Activated CD4-positive, alpha-beta T cell treated with anti-CD3 and anti-CD28 coated beads, Interleukin-2, amount 10 ng/mL, durations not matched to agents 7 days and 5 days (primary cell): ENCODE results near the gene COL13A1. TPM values are rescaled to one million over a fixed set of nuclear protein-coding genes. Genes with fewer than 3 reads are reported as not detected.
A peak's percentile ranks its signal among the peaks of the same experiment; 100 is the strongest.

ENCODE experiments used
- CTCF ChIA-PET: fragments of 350-600 bp; sonication (Branson Sonifier 250); formaldehyde crosslinking; loops from one replicate; lab custom pipeline; 2021; ENCODE audit warnings: antibody characterized with exemption; lab: Charles Lee
- POLR2A ChIA-PET: fragments of 350-600 bp; sonication (Branson Sonifier 250); formaldehyde crosslinking; loops from one replicate; lab custom pipeline; 2021; ENCODE audit warnings: antibody characterized with exemption; lab: Charles Lee
- DNase-seq: peaks from one replicate; pipeline ENCODE4 v3.0.0-alpha.2; 2020
- H3K27ac Mint-ChIP-seq: one replicate; pipeline ENCODE4 v1.8.0; 2021; ENCODE audit warnings: mild to moderate bottlenecking, moderate library complexity, mixed read lengths
- H3K27me3 Mint-ChIP-seq: one replicate; pipeline ENCODE4 v1.8.0; 2021; ENCODE audit warnings: mixed read lengths
- H3K36me3 Mint-ChIP-seq: one replicate; pipeline ENCODE4 v1.8.0; 2021; ENCODE audit warnings: low read depth, mixed read lengths
- H3K4me1 Mint-ChIP-seq: one replicate; pipeline ENCODE4 v1.8.0; 2021; ENCODE audit warnings: mixed read lengths
- H3K4me3 Mint-ChIP-seq: one replicate; pipeline ENCODE4 v1.8.0; 2021; ENCODE audit warnings: mild to moderate bottlenecking, moderate library complexity, mixed read lengths
- H3K9me3 Mint-ChIP-seq: one replicate; pipeline ENCODE4 v1.8.0; 2021; ENCODE audit warnings: mixed read lengths
- total RNA-seq, 2 experiments: library from RNA; stranded (reverse); gene quantifications; one replicate each; pipeline ENCODE4 v1.2.3, GENCODE V29; 2021

Gene COL13A1
- total RNA-seq, 2 experiments from 2014 or later, result not detected

GRCh38 chr10:69795242-69795934 is 6.3 kb upstream of the COL13A1 start:
- Mint-ChIP-seq H3K4me1 (peaks cover 2% of the 10 kb centered on the region), H3K27ac (no peak overlapping the region), H3K36me3 (no peaks in the 10 kb centered on the region), H3K9me3 (peaks cover 8% of the 10 kb centered on the region), H3K27me3 (peaks cover 18% of the 10 kb centered on the region), H3K4me3 (no peak overlapping the region)
- ChIA-PET POLR2A (no interaction called here), CTCF (no interaction called here)
- no peak for DNase-seq

- H3K27me3 Mint-ChIP-seq, result peaks cover 34% of the 10 kb centered on the region
- no peaks in the 10 kb centered on the region for H3K36me3 Mint-ChIP-seq
- peaks cover 8% of the 10 kb centered on the region for H3K9me3 Mint-ChIP-seq
- POLR2A ChIA-PET, result no interaction called here
- no peak overlapping the region for H3K4me3 Mint-ChIP-seq
- H3K4me1 Mint-ChIP-seq, result peaks cover 6% of the 10 kb centered on the region
- CTCF ChIA-PET, result interaction anchor here (0.6 kb wide), 1 partner anchor 1141 kb away, joined by 3 read pairs; no protein-coding TSS in a partner anchor
- DNase-seq, result no peak
- no peak overlapping the region for H3K27ac Mint-ChIP-seq
These were observed 3.7 kb upstream of the COL13A1 start for GRCh38 chr10:69797959-69798358.

GRCh38 chr10:69800109-69800508 is 1.6 kb upstream of the COL13A1 start:
- peaks cover 8% of the 10 kb centered on the region for H3K9me3 Mint-ChIP-seq
- H3K27me3 Mint-ChIP-seq, result peaks cover 40% of the 10 kb centered on the region
- H3K36me3 Mint-ChIP-seq, result no peaks in the 10 kb centered on the region
- DNase-seq, result no peak
- CTCF ChIA-PET, result interaction anchor here (1.6 to 2.0 kb wide), 2 partner anchors 10 to 13 kb away, joined by 5 read pairs; no protein-coding TSS in a partner anchor
- no peak overlapping the region for H3K4me3 Mint-ChIP-seq
- H3K27ac Mint-ChIP-seq, result no peak overlapping the region
- H3K4me1 Mint-ChIP-seq, result peaks cover 6% of the 10 kb centered on the region
- POLR2A ChIA-PET, result no interaction called here

GRCh38 chr10:69800665-69801064 is 1.0 kb upstream of the COL13A1 start:
- H3K9me3 Mint-ChIP-seq, result peaks cover 8% of the 10 kb centered on the region
- DNase-seq, result no peak
- no peak overlapping the region for H3K27ac Mint-ChIP-seq
- H3K27me3 Mint-ChIP-seq, result peaks cover 40% of the 10 kb centered on the region
- no peaks in the 10 kb centered on the region for H3K36me3 Mint-ChIP-seq
- CTCF ChIA-PET, result interaction anchor here (0.8 to 2.0 kb wide), 2 partner anchors 13 to 14 kb away, joined by 4 to 5 read pairs; no protein-coding TSS in a partner anchor
- POLR2A ChIA-PET, result no interaction called here
- H3K4me3 Mint-ChIP-seq, result no peak overlapping the region
- peaks cover 6% of the 10 kb centered on the region for H3K4me1 Mint-ChIP-seq

GRCh38 chr10:69801094-69801433 is 642 bp upstream of the COL13A1 start:
- H3K4me1 Mint-ChIP-seq, result peaks cover 6% of the 10 kb centered on the region
- POLR2A ChIA-PET, result no interaction called here
- no peak overlapping the region for H3K27ac Mint-ChIP-seq
- H3K36me3 Mint-ChIP-seq, result no peaks in the 10 kb centered on the region
- H3K4me3 Mint-ChIP-seq, result no peak overlapping the region
- peak; percentile 33 for DNase-seq
- peaks cover 4% of the 10 kb centered on the region for H3K9me3 Mint-ChIP-seq
- CTCF ChIA-PET, result interaction anchor here (0.8 kb wide), 1 partner anchor 14 kb away, joined by 4 read pairs; no protein-coding TSS in a partner anchor
- H3K27me3 Mint-ChIP-seq, result peaks cover 42% of the 10 kb centered on the region

GRCh38 chr10:69802424-69803161 is 887 bp downstream of the COL13A1 start:
- ChIA-PET POLR2A (no interaction called here), CTCF (no interaction called here)
- H3K36me3 Mint-ChIP-seq, result no peaks in the 10 kb centered on the region
- no peak overlapping the region for H3K27ac Mint-ChIP-seq
- H3K9me3 Mint-ChIP-seq, result no peaks in the 10 kb centered on the region
- peaks cover 6% of the 10 kb centered on the region for H3K4me1 Mint-ChIP-seq
- H3K27me3 Mint-ChIP-seq, result peaks cover 40% of the 10 kb centered on the region
- H3K4me3 Mint-ChIP-seq, result no peak overlapping the region
- DNase-seq, result no peak

- no peak for DNase-seq
- ChIA-PET POLR2A (no interaction called here), CTCF (interaction anchor here (0.7 kb wide), 1 partner anchor 15 kb away, joined by 3 read pairs; no protein-coding TSS in a partner anchor)
- Mint-ChIP-seq H3K27me3 (peaks cover 36% of the 10 kb centered on the region), H3K9me3 (no peaks in the 10 kb centered on the region), H3K36me3 (no peaks in the 10 kb centered on the region), H3K4me3 (no peak overlapping the region), H3K4me1 (peaks cover 6% of the 10 kb centered on the region), H3K27ac (no peak overlapping the region)
These were observed 2.1 kb downstream of the COL13A1 start for GRCh38 chr10:69803809-69804208.

- peaks cover 4% of the 10 kb centered on the region for H3K4me1 Mint-ChIP-seq
- DNase-seq, result no peak
- H3K36me3 Mint-ChIP-seq, result no peaks in the 10 kb centered on the region
- no peaks in the 10 kb centered on the region for H3K9me3 Mint-ChIP-seq
- H3K27me3 Mint-ChIP-seq, result peaks cover 30% of the 10 kb centered on the region
- ChIA-PET CTCF (interaction anchor here (0.7 to 1.0 kb wide), 2 partner anchors 127 to 1165 kb away, joined by 3 to 4 read pairs; no protein-coding TSS in a partner anchor), POLR2A (no interaction called here)
- H3K4me3 Mint-ChIP-seq, result no peak overlapping the region
- H3K27ac Mint-ChIP-seq, result no peak overlapping the region
These were observed 3.1 kb downstream of the COL13A1 start for GRCh38 chr10:69804775-69805174.

DNA sequence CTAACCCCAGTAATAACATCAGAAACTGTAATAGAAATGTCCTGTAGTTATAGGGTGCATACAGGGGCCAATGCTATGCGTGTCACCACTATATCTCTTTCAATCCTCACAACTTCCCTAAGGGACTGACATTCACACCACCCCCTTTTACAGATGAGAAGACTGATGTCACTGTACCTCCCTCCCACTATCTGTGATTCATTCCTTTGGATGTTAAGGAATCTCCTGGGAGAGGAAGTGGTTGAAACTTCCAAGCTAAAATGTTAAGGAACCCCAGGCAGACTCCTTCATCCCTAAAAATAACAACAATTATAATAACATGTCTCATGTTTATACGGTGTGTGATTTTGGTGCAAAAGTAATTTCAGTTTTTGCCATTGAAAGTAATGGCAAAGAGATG is 5.4 kb downstream of the COL13A1 start:
- no peak overlapping the region for H3K4me3 Mint-ChIP-seq
- no peak overlapping the region for H3K27ac Mint-ChIP-seq
- no peaks in the 10 kb centered on the region for H3K9me3 Mint-ChIP-seq
- H3K27me3 Mint-ChIP-seq, result peaks cover 11% of the 10 kb centered on the region
- CTCF ChIA-PET, result interaction anchor here (1.2 kb wide), 1 partner anchor 292 kb away, joined by 4 read pairs; no protein-coding TSS in a partner anchor
- POLR2A ChIA-PET, result no interaction called here
- DNase-seq, result no peak
- H3K36me3 Mint-ChIP-seq, result no peaks in the 10 kb centered on the region
- no peaks in the 10 kb centered on the region for H3K4me1 Mint-ChIP-seq

DNA sequence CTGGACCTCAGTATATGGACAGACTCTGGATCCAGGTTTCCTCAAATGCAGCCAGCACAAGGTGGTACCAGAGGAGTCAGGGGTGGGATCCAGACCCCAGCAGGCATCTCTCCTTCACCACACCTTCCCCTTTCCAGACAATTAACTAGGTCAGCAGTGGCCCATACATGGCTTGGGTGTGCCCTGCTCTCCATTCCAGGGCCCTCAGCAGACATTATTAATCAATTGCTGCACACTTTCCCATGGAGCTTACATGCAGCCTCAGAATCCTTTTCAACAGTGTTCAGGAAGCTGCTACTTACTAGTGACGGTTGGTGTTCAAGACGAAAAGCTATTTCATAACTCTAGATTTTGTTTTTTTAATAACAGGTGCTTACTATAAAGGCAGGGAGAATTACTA is 6.0 kb downstream of the COL13A1 start:
- DNase-seq, result no peak
- Mint-ChIP-seq H3K9me3 (no peaks in the 10 kb centered on the region), H3K27ac (no peak overlapping the region), H3K4me1 (no peaks in the 10 kb centered on the region), H3K27me3 (peaks cover 10% of the 10 kb centered on the region), H3K36me3 (no peaks in the 10 kb centered on the region), H3K4me3 (no peak overlapping the region)
- ChIA-PET POLR2A (no interaction called here), CTCF (interaction anchor here (1.2 kb wide), 1 partner anchor 293 kb away, joined by 4 read pairs; no protein-coding TSS in a partner anchor)

DNA sequence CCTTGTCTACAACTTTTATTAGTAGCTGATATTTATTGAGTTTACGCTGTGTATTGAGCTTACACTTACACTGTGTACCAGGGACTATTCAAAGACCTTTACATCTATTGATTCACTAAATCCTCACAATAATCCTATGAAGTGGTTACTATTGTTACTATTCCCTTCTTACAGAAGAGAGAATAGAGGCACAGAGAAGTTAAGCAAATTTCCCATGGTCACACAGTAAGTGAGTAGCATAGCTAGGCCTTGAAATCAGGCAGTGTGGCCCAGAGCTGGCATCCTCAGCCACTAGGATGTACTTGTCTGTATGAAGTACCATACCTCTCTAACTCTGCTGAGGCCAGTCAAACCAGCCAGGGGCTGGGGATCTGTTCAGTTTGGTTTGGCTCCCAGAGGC is 7.6 kb downstream of the COL13A1 start:
- ChIA-PET CTCF (interaction anchor here (0.6 to 1.2 kb wide), 2 partner anchors 12 to 270 kb away, joined by 3 to 4 read pairs; no protein-coding TSS in a partner anchor), POLR2A (no interaction called here)
- Mint-ChIP-seq H3K27ac (no peak overlapping the region), H3K36me3 (no peaks in the 10 kb centered on the region), H3K9me3 (no peaks in the 10 kb centered on the region), H3K4me3 (no peak overlapping the region), H3K4me1 (no peaks in the 10 kb centered on the region), H3K27me3 (peaks cover 2% of the 10 kb centered on the region)
- DNase-seq, result no peak

DNA sequence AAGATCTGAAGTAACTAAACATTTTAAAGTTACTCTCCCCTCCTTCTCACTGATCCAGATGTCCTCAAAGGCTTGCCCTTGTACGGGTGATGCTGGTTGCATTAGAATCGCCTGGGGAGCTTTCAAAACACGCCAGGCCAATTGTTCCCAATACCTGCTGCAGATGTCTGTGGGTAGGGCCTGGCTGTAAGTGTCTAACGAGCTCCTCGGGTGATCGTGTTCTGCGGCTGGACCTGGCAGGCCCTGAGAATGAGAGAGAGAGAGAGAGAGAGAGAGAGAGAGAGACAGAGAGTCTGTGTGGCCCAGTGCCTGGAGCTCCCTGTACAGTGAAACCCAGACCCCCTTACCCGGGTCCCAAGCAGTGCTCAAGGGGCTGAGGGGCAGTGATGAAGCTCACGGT is 8.4 kb downstream of the COL13A1 start:
- no peak for DNase-seq
- H3K36me3 Mint-ChIP-seq, result no peaks in the 10 kb centered on the region
- CTCF ChIA-PET, result interaction anchor here (1.2 kb wide), 1 partner anchor 11 kb away, joined by 3 read pairs; no protein-coding TSS in a partner anchor
- H3K4me1 Mint-ChIP-seq, result no peaks in the 10 kb centered on the region
- H3K4me3 Mint-ChIP-seq, result no peak overlapping the region
- no peaks in the 10 kb centered on the region for H3K9me3 Mint-ChIP-seq
- H3K27ac Mint-ChIP-seq, result no peak overlapping the region
- POLR2A ChIA-PET, result no interaction called here
- peaks cover 2% of the 10 kb centered on the region for H3K27me3 Mint-ChIP-seq
